Measurements from ENCODE around the gene SNTB2. TPM values are rescaled to one million over a fixed set of nuclear protein-coding genes. Genes with fewer than 3 reads are reported as not detected.

SNTB2 gene
- total and polyA plus RNA-seq, 2 of the 13 experiments (the other 11 are each of a cell fraction or from before 2014, with no cell fraction given) = 11.5 to 19.2 TPM

GRCh38 chr16:69186642-69187445 lies at the start of gene SNTB2 (continued):
- TF ChIP-seq ZNF44 (CRISPR knock-in tag; IDR thresholded peaks at IDR 0.05) (peak; percentile 86; the same call in 1 of the 2 replicates), HMG20B (CRISPR knock-in tag; conservative IDR thresholded peaks at IDR 0.05) (peak; percentile 50; the same call in 1 of the 2 replicates), ZNF790 (CRISPR knock-in tag; IDR thresholded peaks at IDR 0.05; ENCODE audit: borderline replicate concordance) (no peak), ZNF780A (CRISPR knock-in tag; IDR thresholded peaks at IDR 0.05) (peak; percentile 72; the same call in 1 of the 2 replicates), SETDB1 (CRISPR knock-in tag; IDR thresholded peaks at IDR 0.05; ENCODE audit: borderline replicate concordance) (no peak), ZNF672 (CRISPR knock-in tag; IDR thresholded peaks at IDR 0.05) (peak; percentile 84; the same call in 1 of the 2 replicates), ZBTB44 (CRISPR knock-in tag; IDR thresholded peaks at IDR 0.05) (no peak), TAF1 (CRISPR knock-in tag; IDR thresholded peaks at IDR 0.05) (peak; percentile 94), SOX5 (CRISPR knock-in tag; IDR thresholded peaks at IDR 0.05; ENCODE audit: borderline replicate concordance) (peak; percentile 30; the same call in 1 of the 2 replicates), ARNT2 (CRISPR knock-in tag; IDR thresholded peaks at IDR 0.05; ENCODE audit: low read depth) (no peak), ZFP90 (CRISPR knock-in tag; IDR thresholded peaks at IDR 0.05; ENCODE audit: borderline replicate concordance) (no peak), KAT8 (CRISPR knock-in tag; IDR thresholded peaks at IDR 0.05) (peak; percentile 91), JARID2 (CRISPR knock-in tag; IDR thresholded peaks at IDR 0.05; ENCODE audit: insufficient replicate concordance) (no peak), AKNA (CRISPR knock-in tag; IDR thresholded peaks at IDR 0.05; ENCODE audit: borderline replicate concordance) (peak; percentile 33; the same call in 1 of the 2 replicates), ADNP (CRISPR knock-in tag; IDR thresholded peaks at IDR 0.05) (no peak), SSRP1 (CRISPR knock-in tag; IDR thresholded peaks at IDR 0.05) (no peak), SMAD9 (CRISPR knock-in tag; IDR thresholded peaks at IDR 0.05) (peak; percentile 76; the same call in 1 of the 2 replicates), ZNF17 (CRISPR knock-in tag; IDR thresholded peaks at IDR 0.05) (no peak), ZNF460 (CRISPR knock-in tag; IDR thresholded peaks at IDR 0.05; ENCODE audit: borderline replicate concordance) (no peak), ZNF761 (CRISPR knock-in tag; conservative IDR thresholded peaks at IDR 0.05) (peak; percentile 88), BRCA1 (CRISPR knock-in tag; IDR thresholded peaks at IDR 0.05) (0 out of 2 replicates have a peak, but pooled peaks have one; percentile 78), RBAK (CRISPR knock-in tag; IDR thresholded peaks at IDR 0.05) (no peak; the same call in 1 of the 2 replicates), ZFY (CRISPR knock-in tag; IDR thresholded peaks at IDR 0.05) (peak; percentile 79)
